HG03095 (cell line): ENCODE measurements around the gene ADGRD2.

ENCODE experiments used
- ATAC-seq: cut with Tn5 transposase; IDR thresholded peaks from one replicate; pipeline ENCODE4 v1.9.1; 2021; ENCODE audit warnings: moderate library complexity; ENCODE audit not compliant: unreplicated experiment

ADGRD2 gene

GRCh38 chr9:124456341-124457078 is 6.3 kb downstream of the ADGRD2 start:
- ATAC-seq = no peak

- ATAC-seq = no peak
Observed at GRCh38 chr9:124457079-124457886, 7.0 kb downstream of the ADGRD2 start.

- ATAC-seq = no peak
Observed at GRCh38 chr9:124457887-124458431, 7.7 kb downstream of the ADGRD2 start.

- ATAC-seq = no peak
Observed at GRCh38 chr9:124458441-124458840, 8.2 kb downstream of the ADGRD2 start.

GRCh38 chr9:124462739-124463138 is 12.5 kb downstream of the ADGRD2 start:
- no peak for ATAC-seq

GRCh38 chr9:124465736-124466135 is 15.5 kb downstream of the ADGRD2 start:
- ATAC-seq = no peak

GRCh38 chr9:124467410-124468060 is 17.3 kb downstream of the ADGRD2 start:
- ATAC-seq = no peak

- ATAC-seq = no peak
Observed at GRCh38 chr9:124468061-124468740, 17.9 kb downstream of the ADGRD2 start.

- no peak for ATAC-seq
Observed at GRCh38 chr9:124469011-124469832, 19.0 kb downstream of the ADGRD2 start.

- ATAC-seq = no peak
Observed at GRCh38 chr9:124470306-124470705, 20.1 kb downstream of the ADGRD2 start.

GRCh38 chr9:124470726-124471125 is 20.5 kb downstream of the ADGRD2 start:
- ATAC-seq = no peak

GRCh38 chr9:124471761-124472160 is 21.5 kb downstream of the ADGRD2 start:
- ATAC-seq = no peak

GRCh38 chr9:124472770-124473169 is 22.5 kb downstream of the ADGRD2 start:
- ATAC-seq = no peak

- no peak for ATAC-seq
Observed at GRCh38 chr9:124473310-124473709, 23.1 kb downstream of the ADGRD2 start.

- ATAC-seq = no peak
Observed at GRCh38 chr9:124474151-124474550, 23.9 kb downstream of the ADGRD2 start.

GRCh38 chr9:124475158-124475867 is 25.1 kb downstream of the ADGRD2 start:
- no peak for ATAC-seq

GRCh38 chr9:124475868-124476690 is 25.8 kb downstream of the ADGRD2 start:
- no peak for ATAC-seq

GRCh38 chr9:124477211-124477647 is 27.0 kb downstream of the ADGRD2 start:
- ATAC-seq = no peak
